Adrenal gland (tissue), 12 donors: ENCODE results near the gene OR10C1. TPM values are rescaled to one million over a fixed set of nuclear protein-coding genes. Genes with fewer than 3 reads are reported as not detected.
"Not testable (repeated sequence)": the region's sequence is repeated elsewhere in the genome, so short reads cannot be mapped to it uniquely, and the experiment has no call there.

Experiments
- DNase-seq, 7 donors: peaks; one replicate each; pipeline ENCODE4 v3.0.0-alpha.2; 2019 to 2020
- H3K27ac ChIP-seq, 5 donors: fragments of 200-600 bp; sonication (generic) in 4 of 5; 1 replicate in 3 of 5; 2 replicates in 2 of 5; pipeline versions ENCODE4 v1.5.1 to v1.8.0; 2016 to 2020; ENCODE audit warnings: mild to moderate bottlenecking in 1 of 5
- H3K27me3 ChIP-seq: fragments of 200-600 bp; 2 replicates; pipeline ENCODE4 v1.8.0; 2021
- H3K36me3 ChIP-seq, 2 donors: fragments of 200-600 bp; replicated peaks in 1 of 2; 1 replicate in 1 of 2; 2 replicates in 1 of 2; pipeline versions ENCODE4 v1.5.1 to v1.8.0; 2018 to 2022
- H3K4me1 ChIP-seq, 2 donors: fragments of 200-600 bp; replicated peaks in 1 of 2; 1 replicate in 1 of 2; 2 replicates in 1 of 2; pipeline versions ENCODE4 v1.5.1 to v1.8.0; 2018 to 2021
- H3K4me3 ChIP-seq, 4 donors: fragments of 200-600 bp; sonication (generic) in 3 of 4; one replicate each; pipeline ENCODE4 v1.5.1; 2016 to 2018
- H3K9me3 ChIP-seq, 3 donors: fragments of 200-600 bp; sonication (generic) in 1 of 3; replicated peaks in 1 of 3; 1 replicate in 2 of 3; 2 replicates in 1 of 3; pipeline versions ENCODE4 v1.5.1 to v1.8.0; 2016 to 2021
- CTCF ChIP-seq, 6 experiments: fragments of 450-650 bp in 4 of 6; fragments of 200-600 bp in 2 of 6; sonication (generic) in 1 of 6; IDR thresholded peaks; 1 replicate in 5 of 6; 2 replicates in 1 of 6; pipeline versions ENCODE4 v1.5.1 to v1.8.0; 2016 to 2021; ENCODE audit warnings: antibody characterized with exemption in 6 of 6, mild to moderate bottlenecking in 2 of 6, moderate library complexity in 1 of 6
- POLR2A ChIP-seq, 2 donors: fragments of 450-650 bp; IDR thresholded peaks; one replicate each; pipeline ENCODE4 v1.6.1; 2017; ENCODE audit warnings: antibody characterized with exemption in 2 of 2, mild to moderate bottlenecking in 2 of 2, moderate library complexity in 1 of 2
- WGBS, 4 donors: extraction: QIAGEN DNeasy Blood & Tissue Kit in 2 of 4; methylation state at CpG; one replicate each; pipeline versions ENCODE4 v1.1.5 to v1.1.7; 2013 to 2017; 5-methylcytosine and 5-hydroxymethylcytosine counted together
- intact Hi-C, 2 donors: fragments of 100-400 bp; cut with DNase I; formaldehyde crosslinking; loops; one replicate each; pipeline versions ENCODE4 v1.14.1 to v1.15.0; 2022 to 2023
- polyA plus RNA-seq, 3 donors: library from polyadenylated mRNA; stranded (reverse); fragments of 200-250 nt in 2 of 3; fragments of 350-450 nt in 1 of 3; fragmentation: Illumina TruSeq in 1 of 3; extraction: RNeasy Lipid Tissue Mini Kit (QIAGEN cat#74804) in 1 of 3; gene quantifications; one replicate each; pipeline ENCODE4 v1.2.3, GENCODE V29; 2013 to 2014
- total RNA-seq, 9 donors: library from RNA; depleted of rRNA in 4 of 9; stranded (reverse); fragments of >200 nt in 4 of 9; fragments of 120-200 nt in 1 of 9; fragmentation: NEBNext Ultra II Directional in 1 of 9; extraction: Animal tissue kit (Norgen Biotek cat#: 25700) in 1 of 9; gene quantifications; one replicate each; pipeline versions ENCODE4 v1.1.0 to v1.2.4, GENCODE V29; 2013 to 2023
- donor health status: healthy with polysubstance abuse.
- donor health status: Bipolar disorder and iron deficiency.
- donor health status: DM: yes; HTN: yes; CAD: no.
- donor health status: DM: no; HTN: no; CAD: no.
- donor health status: DM: no; HTN: no; CAD: no.
- donor health status: DM: yes; HTN: yes; CAD: no.

OR10C1 gene
- total and polyA plus RNA-seq, 12 donors, result not detected

- intact Hi-C loops, result no loop called here
- no peaks in the 10 kb centered on the region for H3K9me3 ChIP-seq
- WGBS, 4 donors, result 33 to 41% (median 39%) methylated on average over 1 of the region's 1 CpG
These were observed 14.0 kb upstream of the OR10C1 start for GRCh38 chr6:29425075-29425474.

GRCh38 chr6:29426654-29427053 lies 12.5 kb upstream of the OR10C1 start:
- WGBS, 4 donors, result 77 to 79% (median 79%) methylated on average over 3 of the region's 3 CpGs
- Histone ChIP-seq H3K9me3 (no peaks in the 10 kb centered on the region), H3K27me3 (no peaks in the 10 kb centered on the region), H3K27ac (no peak overlapping the region), H3K4me1 (no peaks in the 10 kb centered on the region), H3K36me3 (no peaks in the 10 kb centered on the region), H3K4me3 (no peak overlapping the region)
- no peak for DNase-seq
- intact Hi-C loops, result no loop called here
- TF ChIP-seq POLR2A (IDR thresholded peaks at IDR 0.05), result no peak
- no peak for TF ChIP-seq CTCF (IDR thresholded peaks at IDR 0.05)

More at GRCh38 chr6:29425075-29425474, 14.0 kb upstream of the OR10C1 start:
- no peaks in the 10 kb centered on the region for H3K4me1 ChIP-seq
- no peak overlapping the region for H3K4me3 ChIP-seq
- H3K36me3 ChIP-seq, result no peaks in the 10 kb centered on the region
- no peaks in the 10 kb centered on the region for H3K27me3 ChIP-seq
- no peak for TF ChIP-seq POLR2A (IDR thresholded peaks at IDR 0.05)
- TF ChIP-seq CTCF (IDR thresholded peaks at IDR 0.05), result no peak
- DNase-seq, result no peak
- H3K27ac ChIP-seq, result no peak overlapping the region

DNA sequence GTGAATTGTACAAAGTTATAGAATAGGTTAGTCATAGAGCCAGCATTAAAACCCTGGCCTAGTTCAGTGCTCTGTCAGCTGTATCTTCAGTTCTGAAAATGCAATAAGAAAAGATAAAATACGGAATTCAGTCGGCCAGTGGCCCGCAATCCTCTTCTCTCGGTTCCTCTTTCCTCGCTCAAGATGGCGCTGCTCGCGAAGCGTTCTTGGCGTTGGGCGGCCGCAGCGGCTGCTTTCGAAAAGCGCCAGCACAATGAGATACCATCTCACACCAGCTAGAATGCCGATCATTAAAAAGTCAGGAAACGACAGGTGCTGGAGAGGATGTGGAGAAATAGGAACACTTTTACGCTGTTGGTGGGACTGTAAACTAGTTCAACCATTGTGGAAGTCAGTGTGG lies 2.4 kb upstream of the OR10C1 start:
- H3K27me3 ChIP-seq, H3K4me1 ChIP-seq, intact Hi-C loops, H3K9me3 ChIP-seq, DNase-seq, H3K4me3 ChIP-seq, H3K27ac ChIP-seq, H3K36me3 ChIP-seq: not testable (repeated sequence)
- 67 to 79% (median 68%) methylated on average over 18 of the region's 18 CpGs for WGBS, 4 donors

GRCh38 chr6:29442719-29443118 lies 3.6 kb downstream of the OR10C1 start:
- H3K27ac ChIP-seq, result no peak overlapping the region
- TF ChIP-seq CTCF (IDR thresholded peaks at IDR 0.05) (no peak), POLR2A (IDR thresholded peaks at IDR 0.05) (no peak)
- WGBS, 4 donors, result 74 to 97% (median 75%) methylated on average over 1 of the region's 1 CpG
- no peak for DNase-seq
- no peaks in the 10 kb centered on the region for H3K27me3 ChIP-seq
- no peaks in the 10 kb centered on the region for H3K36me3 ChIP-seq
- no peaks in the 10 kb centered on the region for H3K9me3 ChIP-seq
- no peak overlapping the region for H3K4me3 ChIP-seq
- intact Hi-C loops, result no loop called here
- H3K4me1 ChIP-seq, result no peaks in the 10 kb centered on the region

DNA sequence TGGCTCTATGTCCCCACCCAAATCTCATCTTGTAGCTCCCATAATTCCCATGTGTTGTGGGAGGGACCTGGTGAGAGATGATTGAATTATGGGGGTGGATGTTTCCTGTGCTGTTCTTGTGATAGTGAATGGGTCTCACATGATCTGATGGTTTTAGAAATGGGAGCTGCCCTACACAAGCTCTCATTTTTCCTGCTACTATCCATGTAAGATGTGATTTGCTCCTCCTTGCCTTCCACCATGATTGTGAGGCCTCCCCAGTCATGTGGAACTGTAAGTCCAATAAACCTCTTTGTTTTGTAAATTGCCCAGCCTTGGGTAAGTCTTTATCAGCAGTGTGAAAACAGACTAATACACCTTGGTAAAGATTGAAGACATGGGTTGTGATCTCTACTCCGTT lies 4.9 kb downstream of the OR10C1 start:
- H3K36me3 ChIP-seq, H3K27ac ChIP-seq, H3K4me3 ChIP-seq, H3K9me3 ChIP-seq, H3K27me3 ChIP-seq, DNase-seq, H3K4me1 ChIP-seq, intact Hi-C loops: not testable (repeated sequence)
- WGBS, 4 donors, result 57 to 84% (median 80%) methylated on average over 1 of the region's 1 CpG
